Measurements from ENCODE around the gene DARS1. TPM values are rescaled to one million over a fixed set of nuclear protein-coding genes. Genes with fewer than 3 reads are reported as not detected.

Gene DARS1
- total RNA-seq, 1 experiment from 2014 or later = 63.0 TPM

GRCh38 chr2:136021976-136022375 is 36.5 kb upstream of the DARS1 start:
- Histone ChIP-seq H3F3A (ENCODE audit: insufficient read depth, low read depth) (no peaks in the 10 kb centered on the region), H3K4me3 (no peak overlapping the region), H3K9me2 (ENCODE audit: insufficient read depth) (no peaks in the 10 kb centered on the region), H3K79me2 (ENCODE audit: low read depth) (no peaks in the 10 kb centered on the region), H2AFZ (no peak overlapping the region), H3K4me1 (replicated peaks; ENCODE audit: insufficient read depth) (no peaks in the 10 kb centered on the region), H3K36me3 (ENCODE audit: low read depth) (no peaks in the 10 kb centered on the region), H4K20me1 (ENCODE audit: insufficient read depth) (no peaks in the 10 kb centered on the region), H3K4me2 (no peak overlapping the region), H3K27me3 (ENCODE audit: insufficient read depth, low read depth) (no peaks in the 10 kb centered on the region), H3K9me3 (ENCODE audit: insufficient read depth, low read depth) (no peaks in the 10 kb centered on the region), H3K27ac (no peak overlapping the region)
- ChIA-PET POLR2A (ENCODE audit: unreplicated experiment) (no interaction called here), CTCF (no interaction called here)
- intact Hi-C loops (cut with micrococcal nuclease; ENCODE audit: unreplicated experiment) = no loop called here
- DNase-seq = no peak
- TF ChIP-seq EZH2 (IDR thresholded peaks at IDR 0.05; ENCODE audit: low read depth) = no peak
- TF ChIP-seq, protein P1, sequence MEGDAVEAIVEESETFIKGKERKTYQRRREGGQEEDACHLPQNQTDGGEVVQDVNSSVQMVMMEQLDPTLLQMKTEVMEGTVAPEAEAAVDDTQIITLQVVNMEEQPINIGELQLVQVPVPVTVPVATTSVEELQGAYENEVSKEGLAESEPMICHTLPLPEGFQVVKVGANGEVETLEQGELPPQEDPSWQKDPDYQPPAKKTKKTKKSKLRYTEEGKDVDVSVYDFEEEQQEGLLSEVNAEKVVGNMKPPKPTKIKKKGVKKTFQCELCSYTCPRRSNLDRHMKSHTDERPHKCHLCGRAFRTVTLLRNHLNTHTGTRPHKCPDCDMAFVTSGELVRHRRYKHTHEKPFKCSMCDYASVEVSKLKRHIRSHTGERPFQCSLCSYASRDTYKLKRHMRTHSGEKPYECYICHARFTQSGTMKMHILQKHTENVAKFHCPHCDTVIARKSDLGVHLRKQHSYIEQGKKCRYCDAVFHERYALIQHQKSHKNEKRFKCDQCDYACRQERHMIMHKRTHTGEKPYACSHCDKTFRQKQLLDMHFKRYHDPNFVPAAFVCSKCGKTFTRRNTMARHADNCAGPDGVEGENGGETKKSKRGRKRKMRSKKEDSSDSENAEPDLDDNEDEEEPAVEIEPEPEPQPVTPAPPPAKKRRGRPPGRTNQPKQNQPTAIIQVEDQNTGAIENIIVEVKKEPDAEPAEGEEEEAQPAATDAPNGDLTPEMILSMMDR (conservative IDR thresholded peaks at IDR 0.05) = no peak
- BruUV-seq (replicated peaks) = no TSS peak

GRCh38 chr2:136021406-136021805 is 36.0 kb upstream of the DARS1 start:
- no peak for DNase-seq
- intact Hi-C loops (cut with micrococcal nuclease; ENCODE audit: unreplicated experiment) = no loop called here
- no peaks in the 10 kb centered on the region for H3K9me3 ChIP-seq (ENCODE audit: insufficient read depth, low read depth)
- POLR2A ChIA-PET (ENCODE audit: unreplicated experiment) = no interaction called here
- no peak overlapping the region for H3K4me2 ChIP-seq
- no peak overlapping the region for H3K27ac ChIP-seq
- H3K4me3 ChIP-seq = no peak overlapping the region
- no peaks in the 10 kb centered on the region for H3K9me2 ChIP-seq (ENCODE audit: insufficient read depth)
- H2AFZ ChIP-seq = no peak overlapping the region
- BruUV-seq (replicated peaks) = no TSS peak
- no peaks in the 10 kb centered on the region for H3F3A ChIP-seq (ENCODE audit: insufficient read depth, low read depth)
- H3K27me3 ChIP-seq (ENCODE audit: insufficient read depth, low read depth) = no peaks in the 10 kb centered on the region
- H3K36me3 ChIP-seq (ENCODE audit: low read depth) = no peaks in the 10 kb centered on the region
- no peaks in the 10 kb centered on the region for H3K79me2 ChIP-seq (ENCODE audit: low read depth)
- H3K4me1 ChIP-seq (replicated peaks; ENCODE audit: insufficient read depth) = no peaks in the 10 kb centered on the region
- TF ChIP-seq, protein P1 (conservative IDR thresholded peaks at IDR 0.05) = no peak
- no peak for TF ChIP-seq EZH2 (IDR thresholded peaks at IDR 0.05; ENCODE audit: low read depth)
- no peaks in the 10 kb centered on the region for H4K20me1 ChIP-seq (ENCODE audit: insufficient read depth)
- CTCF ChIA-PET = no interaction called here

DNA sequence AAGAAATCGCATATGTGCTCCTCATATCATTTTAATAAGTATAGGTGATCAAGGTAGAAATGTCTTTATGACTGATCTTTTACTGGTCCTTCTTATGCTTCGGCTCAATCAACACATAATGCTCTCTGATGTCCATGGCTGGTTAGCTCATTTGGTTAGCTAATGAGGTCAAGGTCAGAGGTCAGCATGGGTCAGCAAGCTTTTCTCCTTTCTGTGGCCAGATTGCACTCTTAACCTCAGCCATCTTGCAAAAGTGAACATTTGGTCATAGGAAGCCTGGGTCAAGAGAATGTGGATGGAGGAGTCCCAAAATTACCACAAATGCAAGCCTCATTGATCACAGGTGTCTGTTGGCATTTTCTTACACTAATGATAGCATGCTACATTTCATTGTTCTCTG is 35.4 kb upstream of the DARS1 start:
- H3K9me2 ChIP-seq (ENCODE audit: insufficient read depth) = no peaks in the 10 kb centered on the region
- no peaks in the 10 kb centered on the region for H3F3A ChIP-seq (ENCODE audit: insufficient read depth, low read depth)
- no peaks in the 10 kb centered on the region for H3K36me3 ChIP-seq (ENCODE audit: low read depth)
- H3K9me3 ChIP-seq (ENCODE audit: insufficient read depth, low read depth) = no peaks in the 10 kb centered on the region
- POLR2A ChIA-PET (ENCODE audit: unreplicated experiment) = no interaction called here
- H4K20me1 ChIP-seq (ENCODE audit: insufficient read depth) = no peaks in the 10 kb centered on the region
- DNase-seq = no peak
- H3K27ac ChIP-seq = no peak overlapping the region
- H2AFZ ChIP-seq = no peak overlapping the region
- no peaks in the 10 kb centered on the region for H3K4me1 ChIP-seq (replicated peaks; ENCODE audit: insufficient read depth)
- no peak overlapping the region for H3K4me2 ChIP-seq
- TF ChIP-seq, protein P1 (conservative IDR thresholded peaks at IDR 0.05) = no peak
- no peak for TF ChIP-seq EZH2 (IDR thresholded peaks at IDR 0.05; ENCODE audit: low read depth)
- intact Hi-C loops (cut with micrococcal nuclease; ENCODE audit: unreplicated experiment) = no loop called here
- H3K27me3 ChIP-seq (ENCODE audit: insufficient read depth, low read depth) = no peaks in the 10 kb centered on the region
- H3K4me3 ChIP-seq = no peak overlapping the region
- CTCF ChIA-PET = no interaction called here
- no peaks in the 10 kb centered on the region for H3K79me2 ChIP-seq (ENCODE audit: low read depth)
- no TSS peak for BruUV-seq (replicated peaks)

Measured in PC-9 (cell line).